Activated CD8-positive, alpha-beta memory T cell treated with anti-CD3 and anti-CD28 coated beads, Interleukin-2, amount 50 U/mL, for 24 hours (primary cell): Measurements from ENCODE around the gene CLRN3.

Experiments used
- DNase-seq: peaks from one replicate; pipeline ENCODE4 v3.0.0-alpha.2; 2020; ENCODE audit errors: extremely low read depth

The CLRN3 gene

DNA sequence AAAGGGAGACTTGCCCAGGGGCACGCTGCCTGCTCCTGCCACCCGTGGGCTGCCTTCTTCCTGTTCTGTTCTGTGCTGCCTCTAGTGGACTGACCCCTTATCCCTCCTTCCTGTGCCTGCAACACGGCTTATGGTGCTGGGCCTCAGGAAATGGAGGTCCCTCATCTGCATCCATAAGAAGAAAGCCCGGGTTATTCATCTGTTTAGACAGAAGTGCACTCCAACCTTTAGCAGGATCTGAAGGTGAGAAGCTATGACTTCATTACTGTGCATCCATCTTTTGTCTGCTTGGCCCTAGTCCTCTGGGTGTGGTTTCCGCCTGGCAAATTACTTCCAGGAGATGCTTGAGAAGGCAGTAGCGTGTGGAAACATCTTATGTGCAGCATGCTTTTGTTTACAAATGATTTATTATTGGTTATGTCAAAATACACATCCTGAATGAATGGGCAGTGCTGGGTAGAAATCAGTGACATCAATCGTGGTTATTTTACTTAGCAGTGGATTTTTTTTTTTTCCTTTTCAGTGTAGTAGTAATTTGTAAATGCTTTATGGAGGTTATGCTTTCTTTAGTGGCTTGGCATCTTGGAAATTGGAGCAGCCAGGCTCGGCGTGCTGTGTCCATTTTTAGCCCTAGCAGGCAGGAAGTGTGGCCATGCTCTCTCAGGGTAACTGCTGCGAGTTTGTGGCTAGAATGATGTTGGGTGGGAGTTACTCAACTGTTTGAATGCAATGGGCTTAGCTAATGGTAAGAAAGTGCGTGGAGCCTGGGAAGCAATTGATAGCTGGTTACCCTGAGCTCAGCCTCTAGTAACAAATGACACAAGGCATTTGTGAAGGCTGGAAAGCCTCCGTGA lies 26.9 kb upstream of the CLRN3 start:
- DNase-seq = no peak

DNA sequence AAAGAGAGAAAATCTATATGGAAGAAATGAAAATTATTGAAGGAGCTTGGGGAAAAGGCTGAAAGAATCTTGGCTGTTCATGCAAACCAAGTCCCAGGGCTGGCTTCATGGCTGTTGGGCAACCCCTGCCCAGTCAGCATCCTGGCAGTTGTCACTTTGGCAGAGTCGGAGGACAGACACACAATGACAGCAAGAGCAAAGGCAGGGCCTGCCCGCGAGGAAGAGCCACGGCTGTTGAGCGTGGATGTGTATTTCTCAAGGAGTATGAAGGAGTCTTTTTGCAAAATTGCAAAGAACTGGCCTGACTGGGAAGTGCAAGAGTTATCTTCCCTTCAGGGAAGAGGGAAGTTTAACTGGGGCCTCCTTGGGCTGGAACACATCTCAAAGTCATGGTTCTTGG lies 25.8 kb upstream of the CLRN3 start:
- DNase-seq = no peak

DNA sequence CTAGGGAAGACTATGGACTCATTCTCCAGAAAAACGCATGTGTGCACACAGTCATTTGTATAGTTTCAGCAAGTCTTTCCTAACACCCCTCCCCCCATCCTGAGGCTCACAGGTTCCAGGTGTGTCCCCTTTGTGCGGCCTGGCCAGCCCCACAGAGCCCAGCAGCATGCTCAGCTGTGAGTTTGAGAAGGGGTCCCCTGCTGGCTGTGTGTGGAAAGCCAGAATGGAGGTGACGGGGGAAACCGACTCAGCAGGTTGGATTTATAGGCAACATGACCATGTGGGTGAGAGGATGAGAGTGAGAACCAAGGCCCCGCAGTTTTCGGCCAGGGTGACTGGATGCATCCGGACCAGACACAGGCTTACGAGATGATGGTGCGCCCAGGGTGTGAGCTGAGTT lies 24.1 kb upstream of the CLRN3 start:
- no peak for DNase-seq

DNA sequence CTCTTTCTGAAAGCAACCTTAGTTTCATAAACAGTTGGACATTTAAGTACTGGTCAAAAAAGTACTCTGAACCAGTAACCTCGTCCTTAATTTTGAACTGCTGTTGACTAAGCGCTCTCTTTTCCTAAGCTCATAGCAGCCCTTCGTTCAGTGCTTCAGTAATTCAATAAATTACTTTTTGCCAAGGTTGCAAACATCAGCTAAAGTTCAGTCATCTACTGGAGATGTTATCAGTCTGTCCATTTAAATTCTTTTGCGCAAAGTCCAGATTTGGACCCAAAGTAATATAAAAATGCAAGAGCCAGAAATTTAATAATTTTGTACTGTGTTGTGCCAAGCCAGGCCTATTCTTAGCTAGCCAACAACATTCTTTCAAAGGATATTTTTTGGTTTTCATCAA lies 22.6 kb upstream of the CLRN3 start:
- DNase-seq = no peak

DNA sequence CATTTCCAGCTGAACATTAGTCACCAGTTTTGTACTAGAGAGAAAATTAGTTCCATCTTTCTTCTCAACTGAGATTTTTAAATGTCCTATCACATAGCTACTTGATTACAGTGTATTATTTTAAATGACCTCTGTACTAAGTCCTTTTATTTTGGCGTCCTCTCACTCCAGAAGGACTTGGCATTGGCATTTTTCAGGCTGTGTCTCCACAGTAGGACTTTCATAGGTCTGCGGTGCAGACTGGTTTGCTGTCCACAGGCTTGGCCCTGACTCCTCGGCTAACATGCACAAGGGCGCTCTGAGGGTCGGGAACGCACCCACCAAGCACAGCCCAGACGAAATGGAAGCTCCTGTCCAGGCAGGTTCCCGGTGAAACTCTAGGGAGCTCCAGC lies 20.6 kb upstream of the CLRN3 start:
- DNase-seq = no peak

DNA sequence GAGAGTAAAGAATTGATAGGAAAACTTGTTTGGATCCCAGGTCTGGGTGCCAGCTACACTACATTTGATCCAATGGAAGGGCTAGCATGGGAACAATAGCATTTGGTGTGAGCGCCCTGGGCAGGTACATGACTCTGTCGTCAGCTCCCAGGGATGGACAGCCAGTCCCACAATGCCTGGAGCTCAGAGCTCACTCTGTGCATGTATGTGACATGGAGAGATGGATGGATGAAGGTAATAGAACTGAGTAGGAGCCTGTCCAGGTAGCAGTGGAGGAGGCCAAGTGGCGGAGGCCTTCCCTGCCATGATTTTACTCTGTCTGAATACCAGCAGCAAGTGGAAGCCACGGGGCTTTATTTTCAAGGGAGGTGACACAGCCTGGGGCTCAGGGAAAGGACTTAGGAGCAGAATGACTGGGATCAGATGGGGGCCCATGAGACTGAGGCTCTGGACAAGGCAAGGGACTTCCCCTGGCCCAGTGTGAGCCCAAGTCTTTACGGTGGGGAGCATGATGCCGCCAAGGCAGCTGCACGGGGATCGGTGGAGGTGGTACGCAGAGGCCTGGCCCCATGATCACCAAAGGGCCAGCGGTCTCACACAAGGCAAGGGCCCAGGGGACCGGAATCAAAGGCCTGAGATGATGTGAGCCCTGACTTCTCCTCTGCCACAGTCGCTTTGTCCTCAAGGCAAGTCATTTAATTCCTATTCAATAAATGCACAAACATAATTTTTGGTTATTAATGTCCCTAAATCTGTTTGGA lies 20.0 kb upstream of the CLRN3 start:
- no peak for DNase-seq

DNA sequence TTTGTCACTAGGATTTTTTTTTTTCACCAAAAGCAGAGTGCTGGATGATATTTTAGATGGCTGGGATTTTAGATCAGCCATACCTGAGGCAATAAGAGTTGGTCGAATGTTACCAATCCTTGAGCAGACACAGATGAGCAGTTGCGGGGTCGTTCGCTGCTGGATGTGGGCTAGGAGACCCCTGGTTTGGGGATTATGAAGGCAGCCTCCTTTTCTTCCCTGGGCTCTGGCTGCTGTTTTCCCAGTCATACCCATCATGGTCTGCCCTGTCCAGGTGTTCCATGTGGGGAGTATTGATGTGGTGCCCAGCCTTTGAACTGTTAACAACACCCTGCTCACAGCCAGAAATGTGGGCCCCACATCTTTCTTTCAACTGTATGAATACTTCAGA lies 19.1 kb upstream of the CLRN3 start:
- no peak for DNase-seq

DNA sequence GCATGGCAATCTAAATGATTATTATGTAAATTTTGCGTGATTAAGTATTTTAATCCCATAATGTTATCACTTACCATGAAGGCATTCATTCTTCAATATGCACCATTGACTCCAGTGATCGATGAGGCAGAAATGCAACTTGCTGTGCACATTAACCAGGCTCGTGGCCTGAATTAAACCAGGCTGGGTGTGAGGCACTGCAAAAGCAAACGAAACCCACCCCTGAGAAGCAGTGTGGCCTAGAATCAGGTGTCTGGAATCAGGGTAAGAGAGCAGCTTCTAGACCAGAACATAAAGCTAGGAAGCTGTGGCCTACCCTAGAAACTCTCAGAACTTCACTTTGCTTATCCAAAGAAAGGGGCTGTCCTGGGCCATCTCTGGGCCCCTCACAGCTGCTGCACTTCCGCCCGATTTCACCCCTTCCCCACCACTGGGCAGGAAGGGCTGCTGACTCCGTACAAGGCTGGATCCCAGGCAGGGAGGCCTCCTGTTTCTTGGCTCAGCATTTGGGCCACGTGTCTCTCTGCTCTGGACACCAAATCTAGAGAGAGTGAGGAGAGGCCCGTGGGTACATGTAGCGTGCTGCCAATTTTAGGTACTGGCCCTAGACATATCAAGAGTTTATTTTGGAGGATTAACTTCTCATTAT lies 18.6 kb upstream of the CLRN3 start:
- no peak for DNase-seq

DNA sequence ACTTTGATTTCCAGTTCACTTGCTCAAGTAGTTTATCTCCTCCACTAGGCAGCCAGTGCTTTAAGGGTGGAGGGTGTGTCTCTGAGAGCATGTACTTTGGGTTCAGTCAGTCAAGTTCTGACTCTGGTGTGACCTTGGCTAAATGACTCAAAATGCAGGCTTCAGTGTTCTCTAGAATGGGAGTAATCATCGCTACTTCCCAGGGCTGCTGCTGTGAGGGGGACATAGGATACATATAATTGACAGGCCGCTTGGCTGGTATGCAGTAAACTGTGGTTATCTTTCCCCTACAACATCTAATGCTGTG lies 17.7 kb upstream of the CLRN3 start:
- DNase-seq = no peak

DNA sequence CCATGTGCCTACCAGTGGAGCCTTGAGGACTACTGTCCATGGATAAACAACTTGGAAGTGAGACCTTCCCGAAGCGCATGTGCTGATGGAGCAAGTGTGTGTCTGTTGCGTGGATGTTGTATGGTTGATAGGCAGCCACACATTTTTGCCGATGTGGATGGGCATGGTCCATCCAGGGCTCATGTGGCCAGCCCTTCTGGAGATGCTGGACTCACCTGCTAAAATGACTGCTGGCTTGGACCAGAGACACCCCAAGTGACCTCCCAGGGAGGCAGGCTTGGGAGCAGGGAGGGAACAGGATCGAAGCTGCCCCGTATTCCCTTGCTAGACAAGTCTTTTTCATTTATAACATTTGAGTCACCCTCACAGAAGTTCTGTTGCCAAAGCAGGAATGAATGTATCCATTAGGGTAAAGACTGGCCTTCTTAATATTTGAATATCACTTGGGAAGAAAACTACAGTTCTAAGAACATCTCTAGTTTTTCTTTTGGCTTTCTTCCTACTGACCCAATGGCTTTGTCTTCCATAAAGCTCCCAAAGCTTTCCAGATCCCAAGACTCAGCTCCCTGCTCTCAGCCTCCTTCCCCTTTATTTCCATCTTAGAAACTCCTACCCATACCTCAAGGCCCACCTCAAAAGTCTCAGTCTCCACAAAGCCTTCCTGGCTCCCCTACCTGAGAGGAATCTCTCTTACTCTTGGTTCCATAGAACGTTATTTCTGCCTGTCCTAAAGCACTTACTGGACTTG lies 17.1 kb upstream of the CLRN3 start:
- no peak for DNase-seq

DNA sequence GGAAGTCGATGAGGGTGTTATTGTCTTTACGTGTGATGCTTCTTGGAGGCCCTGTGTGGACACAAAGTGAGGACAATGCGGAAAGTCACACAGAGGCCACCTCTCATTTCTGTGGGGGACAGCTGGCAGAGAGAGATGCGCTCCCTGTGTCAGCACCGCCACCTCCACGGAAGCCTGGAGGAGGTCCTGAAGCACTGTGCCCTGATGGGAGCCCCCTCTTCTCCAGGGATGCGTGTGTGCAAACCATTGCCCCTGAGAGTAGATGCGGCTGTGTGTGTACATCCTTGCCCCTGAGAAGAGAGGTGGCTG lies 16.2 kb upstream of the CLRN3 start:
- DNase-seq = no peak

DNA sequence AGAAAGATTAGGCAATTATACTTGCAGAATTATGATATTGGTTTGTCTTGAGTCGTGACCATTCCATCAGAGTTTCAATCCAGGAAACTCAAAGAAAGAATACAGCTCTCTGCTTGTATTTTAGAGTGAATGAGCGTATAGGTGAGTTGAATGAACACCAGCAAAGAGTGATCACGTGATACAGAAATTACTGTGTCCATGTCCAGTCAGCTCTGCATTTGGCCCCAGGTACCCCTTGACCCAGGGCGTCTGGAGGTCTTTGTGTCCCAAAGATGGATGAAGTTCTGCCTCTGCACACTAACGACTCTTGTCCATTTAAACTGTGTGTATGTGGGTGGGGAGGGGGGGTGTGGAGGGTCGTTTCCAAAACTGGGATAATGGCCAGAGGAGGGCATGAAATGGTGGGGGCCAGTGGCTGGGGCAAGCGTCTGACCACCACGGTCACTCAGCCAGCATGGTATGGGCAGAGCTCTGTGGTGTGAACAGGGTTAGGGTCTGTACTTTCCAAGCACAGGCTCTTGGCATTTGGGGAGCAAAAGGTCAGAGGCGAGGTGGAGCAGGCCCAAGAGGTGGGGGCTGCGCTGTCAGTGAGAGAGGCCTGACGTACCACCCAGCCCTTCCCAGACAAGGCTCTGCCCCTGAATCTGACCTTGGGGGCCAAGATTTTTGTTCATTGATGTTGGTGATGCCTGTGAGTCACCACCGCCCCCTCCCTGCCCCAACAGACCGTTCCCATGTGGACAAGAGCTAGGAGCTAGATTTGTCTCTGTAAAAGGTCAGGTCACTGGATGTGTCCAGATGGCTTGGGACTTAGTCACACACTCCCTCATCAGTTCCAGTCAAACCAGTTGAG lies 15.6 kb upstream of the CLRN3 start:
- no peak for DNase-seq

DNA sequence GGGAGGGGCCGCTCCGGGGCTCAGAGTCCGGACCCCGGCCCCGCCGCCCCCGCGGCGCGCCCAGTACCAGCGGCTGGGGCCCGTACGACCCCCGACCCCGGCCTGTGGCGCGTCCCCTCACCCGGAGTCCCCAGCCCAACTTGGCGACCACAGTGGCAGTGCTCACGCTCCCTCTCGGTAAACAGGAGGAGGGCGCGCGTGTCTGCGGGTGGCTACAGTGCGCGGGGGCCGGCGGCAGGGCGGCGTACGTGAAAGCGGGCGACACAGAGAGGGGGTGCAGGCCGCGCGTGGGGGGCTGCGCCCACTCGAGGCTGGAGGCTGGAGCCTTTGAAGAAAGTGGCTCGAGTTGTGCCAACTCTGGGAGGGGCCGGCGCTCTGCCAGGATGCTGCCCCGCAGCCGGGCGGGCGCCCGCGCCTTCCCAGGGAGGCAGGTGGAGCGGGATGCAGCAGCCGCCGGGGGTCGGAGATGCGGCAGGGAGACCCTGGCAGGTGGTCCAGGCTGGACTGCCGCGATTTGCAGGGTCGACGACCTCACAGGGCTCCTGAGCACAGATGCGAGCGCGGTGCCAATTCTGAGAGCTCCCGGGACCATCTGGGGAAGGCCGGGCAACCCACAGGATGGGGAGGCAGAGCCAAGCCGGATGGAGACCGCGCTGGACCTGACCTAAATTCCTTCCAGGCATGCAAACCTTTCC lies 14.8 kb upstream of the CLRN3 start:
- no peak for DNase-seq

DNA sequence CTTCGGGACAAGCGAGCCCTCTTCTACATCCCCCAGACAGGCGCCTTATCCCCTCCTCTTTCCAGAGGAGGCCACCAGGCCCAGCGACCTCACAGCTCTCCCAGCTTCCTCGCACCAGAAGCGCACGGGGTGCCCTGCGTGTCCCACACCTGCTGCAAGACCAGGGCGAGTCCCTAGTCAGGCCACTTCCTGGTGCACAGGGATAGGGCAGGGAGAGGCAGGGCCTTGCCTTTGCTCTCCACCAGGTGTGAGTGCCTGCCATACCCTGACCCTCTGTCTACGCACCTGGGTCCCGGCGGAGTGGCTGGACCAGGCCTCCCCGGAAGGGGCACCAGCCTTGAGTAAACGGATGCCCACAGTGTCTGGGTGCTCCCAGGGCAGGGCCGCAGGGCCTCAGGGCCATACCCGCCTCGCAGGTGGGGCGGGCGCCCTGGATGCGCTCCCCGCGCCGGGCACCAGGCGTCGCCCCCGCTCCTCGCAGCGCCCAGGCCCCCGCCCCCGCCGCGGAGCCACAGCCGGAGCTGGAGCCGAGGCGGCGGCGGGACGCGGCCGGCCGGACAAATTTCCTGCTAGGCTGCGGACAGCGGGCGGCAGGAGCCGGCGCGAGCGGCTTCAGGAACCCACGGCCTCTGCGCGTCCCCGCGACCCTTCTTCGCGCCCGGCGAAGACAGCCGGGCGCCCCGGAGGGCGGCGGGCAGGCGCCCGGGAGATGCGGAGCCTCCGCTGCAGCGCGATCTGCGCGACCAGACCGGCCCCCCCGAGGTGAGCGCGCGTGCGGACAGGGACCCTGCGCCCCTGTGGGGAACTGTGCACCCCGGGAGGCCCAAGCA lies 14.0 kb upstream of the CLRN3 start, which contains the start of gene PTPRE:
Gene PTPRE, plus strand, starts transcription at position 556 of the 830 bp plus-strand sequence. CDS start 133,779 bp downstream, outside the sequence.
- no peak for DNase-seq

DNA sequence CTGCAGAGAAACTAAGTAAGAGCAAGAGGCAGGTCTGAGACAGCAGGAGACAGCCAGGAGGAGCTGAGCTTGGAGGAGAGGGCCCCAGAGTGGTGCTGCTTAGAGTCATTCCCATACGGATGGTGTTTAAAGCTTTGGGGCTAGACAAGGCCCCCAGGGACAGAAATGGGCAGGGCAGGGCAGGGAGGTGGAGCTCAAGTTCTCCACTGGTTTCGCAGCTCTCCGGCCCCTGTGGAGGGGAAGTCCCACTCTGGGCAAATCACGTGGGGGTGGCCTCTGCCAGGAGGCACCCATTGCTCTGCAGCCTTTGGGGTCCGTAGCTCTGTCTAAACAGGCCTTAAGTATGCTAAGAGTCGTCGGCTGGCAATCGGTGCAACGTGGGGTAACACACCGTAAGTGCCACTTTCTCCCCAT lies 13.1 kb upstream of the CLRN3 start:
- DNase-seq = no peak

DNA sequence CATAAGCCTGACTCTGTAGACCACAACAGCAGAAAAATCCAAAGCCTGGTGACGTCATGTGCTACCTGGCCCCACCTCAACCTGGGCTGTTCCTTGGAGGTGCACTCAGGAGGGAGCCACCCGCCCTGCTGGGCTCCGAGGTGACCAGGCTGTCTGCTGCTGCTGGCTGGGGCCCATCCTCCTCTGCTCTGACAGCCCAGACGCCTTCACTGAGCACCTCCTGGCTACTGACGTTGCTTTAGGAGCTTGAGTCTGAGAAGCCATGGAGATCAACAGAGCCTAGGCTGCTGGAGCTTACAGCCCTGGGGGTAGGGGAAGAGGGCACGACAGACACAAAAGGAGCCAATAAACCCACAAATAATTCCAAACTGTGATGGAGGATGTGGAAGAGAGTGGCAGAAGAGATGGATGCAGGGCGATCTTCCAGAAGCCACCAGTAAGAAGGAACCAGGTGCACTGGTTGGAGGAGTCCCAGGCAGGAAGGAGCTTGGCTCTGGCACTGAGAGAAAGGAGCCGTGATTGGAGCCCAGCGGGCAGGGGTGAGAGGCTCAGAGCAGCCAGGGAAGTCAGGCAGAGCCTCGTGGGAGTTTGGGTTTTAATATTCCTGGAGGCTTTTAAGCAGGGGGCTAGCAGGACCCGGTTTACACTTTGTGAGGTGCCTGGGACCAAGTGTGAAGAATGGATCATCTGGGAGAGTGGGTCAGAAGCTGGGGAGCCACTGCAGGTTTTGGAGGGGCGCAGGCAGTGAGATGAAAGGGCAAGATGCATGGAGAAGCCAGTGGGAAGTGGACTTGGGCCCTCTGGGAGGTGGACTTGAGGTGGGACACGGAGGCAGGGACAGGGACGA lies 12.5 kb upstream of the CLRN3 start:
- no peak for DNase-seq

DNA sequence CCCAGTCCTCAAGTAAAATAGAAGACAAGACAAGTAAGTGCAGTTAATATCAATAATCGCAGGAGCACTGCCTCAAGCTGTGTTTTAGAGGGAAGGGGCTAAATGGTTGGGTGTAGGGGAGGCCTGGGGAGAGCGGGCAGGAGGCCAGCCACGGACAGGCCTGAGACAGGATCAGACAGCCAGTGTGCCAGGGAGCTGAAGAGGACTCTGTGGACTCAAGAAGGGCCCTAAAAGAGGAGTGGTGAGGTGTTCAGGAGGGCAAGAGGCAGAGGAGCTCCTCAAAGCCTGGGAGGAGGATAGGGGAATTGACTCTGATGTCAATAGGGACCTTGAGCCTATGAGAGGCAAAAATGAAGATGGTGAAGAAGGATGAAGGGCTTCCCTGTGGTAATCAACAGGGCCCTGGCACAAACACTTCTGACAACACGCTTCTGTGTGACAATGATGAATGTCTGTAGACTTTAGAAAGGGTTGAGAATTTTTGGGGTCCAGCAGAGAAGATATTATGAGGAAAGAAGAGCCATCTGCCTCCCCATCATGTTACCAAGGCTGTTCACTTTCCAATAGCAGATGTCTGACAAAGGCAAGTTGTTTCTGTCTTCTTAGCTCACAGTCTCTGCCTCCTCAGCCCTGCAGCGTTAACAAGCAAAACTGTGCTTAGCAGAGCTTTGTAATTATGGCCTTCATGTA lies 11.7 kb upstream of the CLRN3 start:
- no peak for DNase-seq

DNA sequence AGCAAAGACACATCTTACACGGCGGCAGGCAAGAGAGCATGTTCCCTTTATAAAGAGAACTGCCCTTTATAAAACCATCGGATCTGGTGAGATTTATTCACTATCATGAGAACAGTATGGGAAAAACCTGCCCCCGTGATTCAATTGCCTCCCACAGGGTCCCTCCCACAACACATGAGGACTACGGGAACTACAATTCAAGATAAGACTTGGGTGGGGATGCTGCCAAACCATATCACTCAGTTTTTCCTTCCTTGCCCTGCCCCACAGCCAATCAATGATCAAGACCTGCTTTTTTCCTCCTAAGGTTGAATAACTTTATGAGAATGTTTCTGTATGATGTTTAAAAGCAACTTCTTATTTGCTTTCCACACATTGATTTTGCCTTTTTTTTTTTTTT lies 11.0 kb upstream of the CLRN3 start:
- DNase-seq = no peak
